GM12872 (cell line): ENCODE measurements around the gene KCNQ1OT1.

ENCODE experiments used
- CTCF ChIP-seq: IDR thresholded peaks from 3 replicates; pipeline ENCODE4 v1.5.1; 2011; ENCODE audit warnings: low read depth, mild to moderate bottlenecking, low read length, moderate library complexity; ENCODE audit not compliant: insufficient read depth

The KCNQ1OT1 gene

GRCh38 chr11:2734181-2735052, 34.6 kb upstream of the KCNQ1OT1 start:
- TF ChIP-seq CTCF = no peak

- TF ChIP-seq CTCF = no peak
Observed at GRCh38 chr11:2732940-2733628, 33.3 kb upstream of the KCNQ1OT1 start.

GRCh38 chr11:2732261-2732939, 32.6 kb upstream of the KCNQ1OT1 start:
- TF ChIP-seq CTCF = no peak

- TF ChIP-seq CTCF = no peak
Observed at GRCh38 chr11:2731130-2732125, 31.6 kb upstream of the KCNQ1OT1 start.

GRCh38 chr11:2730272-2731129, 30.7 kb upstream of the KCNQ1OT1 start:
- TF ChIP-seq CTCF = no peak

GRCh38 chr11:2729841-2730240, 30.0 kb upstream of the KCNQ1OT1 start:
- no peak for TF ChIP-seq CTCF
